H9 (cell line): ENCODE results near the gene TAOK1. TPM values are rescaled to one million over a fixed set of nuclear protein-coding genes. Genes with fewer than 3 reads are reported as not detected.

ENCODE experiments used
- DNase-seq: peaks from one replicate; pipeline ENCODE4 v3.0.0-alpha.2; 2017
- H2AFZ ChIP-seq: one replicate; pipeline ENCODE4 v1.6.1; 2013; ENCODE audit warnings: mild to moderate bottlenecking, low read length, control low read depth, moderate library complexity
- H2AK5ac ChIP-seq: 2 replicates; pipeline ENCODE4 v1.6.1; 2013; ENCODE audit warnings: low read length, control low read depth, mixed read lengths; ENCODE audit not compliant: insufficient read length
- H2BK120ac ChIP-seq: one replicate; pipeline ENCODE4 v1.6.1; 2013; ENCODE audit warnings: low read depth, mild to moderate bottlenecking, low read length, control low read depth, inconsistent platforms; ENCODE audit not compliant: poor library complexity, severe bottlenecking
- H2BK12ac ChIP-seq: 2 replicates; pipeline ENCODE4 v1.6.1; 2013; ENCODE audit warnings: low read length, control low read depth, mixed read lengths, low read depth; ENCODE audit not compliant: insufficient read length
- H2BK15ac ChIP-seq: 2 replicates; pipeline ENCODE4 v1.6.1; 2013; ENCODE audit warnings: low read depth, low read length, control low read depth
- H2BK20ac ChIP-seq: one replicate; pipeline ENCODE4 v1.6.1; 2013; ENCODE audit warnings: low read depth, mild to moderate bottlenecking, low read length, control low read depth, inconsistent platforms; ENCODE audit not compliant: poor library complexity, severe bottlenecking
- H2BK5ac ChIP-seq: 2 replicates; pipeline ENCODE4 v1.6.1; 2013; ENCODE audit warnings: low read length, control low read depth, mixed read lengths; ENCODE audit not compliant: insufficient read length
- H3K14ac ChIP-seq: 2 replicates; pipeline ENCODE4 v1.6.1; 2013; ENCODE audit warnings: low read length, control low read depth; ENCODE audit not compliant: insufficient read depth
- H3K18ac ChIP-seq: 2 replicates; pipeline ENCODE4 v1.6.1; 2013; ENCODE audit warnings: low read depth, mild to moderate bottlenecking, mixed read lengths, low read length, control low read depth; ENCODE audit not compliant: insufficient read length
- H3K23ac ChIP-seq: 2 replicates; pipeline ENCODE4 v1.6.1; 2013; ENCODE audit warnings: low read length, control low read depth, mixed read lengths, low read depth; ENCODE audit not compliant: insufficient read length
- H3K23me2 ChIP-seq: 2 replicates; pipeline ENCODE4 v1.6.1; 2013; ENCODE audit warnings: low read depth, mild to moderate bottlenecking, mixed read lengths, low read length, control low read depth; ENCODE audit not compliant: insufficient read length, poor library complexity, severe bottlenecking
- H3K27ac ChIP-seq: 2 replicates; pipeline ENCODE4 v1.5.1; 2013; ENCODE audit warnings: low read length, control low read depth, mixed read lengths, low read depth; ENCODE audit not compliant: insufficient read length
- H3K27me3 ChIP-seq: 2 replicates; pipeline ENCODE4 v1.6.1; 2013; ENCODE audit warnings: low read length, control low read depth, inconsistent platforms; ENCODE audit not compliant: insufficient read depth
- H3K4ac ChIP-seq: 2 replicates; pipeline ENCODE4 v1.6.1; 2013; ENCODE audit warnings: low read depth, mild to moderate bottlenecking, control low read depth, inconsistent platforms, low read length, moderate library complexity
- H3K4me1 ChIP-seq: 2 replicates; pipeline ENCODE4 v1.6.1; 2013; ENCODE audit warnings: low read length, control low read depth, inconsistent platforms; ENCODE audit not compliant: insufficient read depth
- H3K4me2 ChIP-seq: 2 replicates; pipeline ENCODE4 v1.6.1; 2013; ENCODE audit warnings: low read length, control low read depth, mixed read lengths; ENCODE audit not compliant: insufficient read length, insufficient read depth
- H3K56ac ChIP-seq: 2 replicates; pipeline ENCODE4 v1.6.1; 2013; ENCODE audit warnings: low read depth, mild to moderate bottlenecking, mixed read lengths, low read length, control low read depth; ENCODE audit not compliant: insufficient read length
- H3K79me1 ChIP-seq: 2 replicates; pipeline ENCODE4 v1.6.1; 2013; ENCODE audit warnings: low read depth, mild to moderate bottlenecking, moderate library complexity, low read length, control low read depth, inconsistent platforms; ENCODE audit not compliant: insufficient read depth, poor library complexity, severe bottlenecking
- H3K79me2 ChIP-seq: 2 replicates; pipeline ENCODE4 v1.6.1; 2013; ENCODE audit warnings: low read length, control low read depth, inconsistent platforms; ENCODE audit not compliant: insufficient read depth
- H3K9ac ChIP-seq: 2 replicates; pipeline ENCODE4 v1.6.1; 2013; ENCODE audit warnings: low read length, control low read depth, mixed read lengths; ENCODE audit not compliant: insufficient read length; ENCODE audit errors: extremely low read depth
- H3K9me3 ChIP-seq: one replicate; pipeline ENCODE4 v1.6.1; 2013; ENCODE audit warnings: low read depth, low read length, inconsistent platforms; ENCODE audit not compliant: control insufficient read depth
- H3T11ph ChIP-seq: one replicate; pipeline ENCODE4 v1.6.1; 2013; ENCODE audit warnings: mild to moderate bottlenecking, low read length, control low read depth, inconsistent platforms
- H4K20me1 ChIP-seq: one replicate; pipeline ENCODE4 v1.6.1; 2013; ENCODE audit not compliant: control insufficient read depth, insufficient read length, insufficient read depth
- H4K5ac ChIP-seq: 2 replicates; pipeline ENCODE4 v1.6.1; 2013; ENCODE audit warnings: low read depth, mild to moderate bottlenecking, mixed read lengths, low read length, control low read depth; ENCODE audit not compliant: insufficient read length
- H4K8ac ChIP-seq: replicated peaks from 2 replicates; pipeline ENCODE4 v1.6.1; 2013; ENCODE audit warnings: low read length, control low read depth, mixed read lengths, low read depth; ENCODE audit not compliant: insufficient read length
- H4K91ac ChIP-seq: 2 replicates; pipeline ENCODE4 v1.6.1; 2013; ENCODE audit warnings: low read depth, mild to moderate bottlenecking, moderate library complexity, mixed read lengths, low read length, control low read depth; ENCODE audit not compliant: insufficient read length
- H3K27ac Mint-ChIP-seq, 3 experiments: 2 replicates in 2 of 3; 3 replicates in 1 of 3; pipeline ENCODE4 v1.8.0; 2020 to 2021; ENCODE audit warnings: mixed read lengths in 3 of 3, mild to moderate bottlenecking in 1 of 3, moderate library complexity in 1 of 3
- H3K27me3 Mint-ChIP-seq: 2 replicates; pipeline ENCODE4 v1.8.0; 2021; ENCODE audit warnings: low read depth, mild to moderate bottlenecking, moderate library complexity, mixed read lengths
- H3K36me3 Mint-ChIP-seq, 3 experiments: 2 replicates in 2 of 3; 3 replicates in 1 of 3; pipeline ENCODE4 v1.8.0; 2020 to 2021; ENCODE audit warnings: low read depth in 3 of 3, mixed read lengths in 3 of 3; ENCODE audit not compliant: insufficient read depth in 1 of 3
- H3K4me1 Mint-ChIP-seq, 2 experiments: 2 replicates each; pipeline ENCODE4 v1.8.0; 2020; ENCODE audit warnings: mixed read lengths in 2 of 2
- H3K4me3 Mint-ChIP-seq, 2 experiments: 2 replicates in 1 of 2; 3 replicates in 1 of 2; pipeline ENCODE4 v1.8.0; 2020 to 2021; ENCODE audit warnings: mild to moderate bottlenecking in 2 of 2, mixed read lengths in 2 of 2, moderate library complexity in 1 of 2
- H3K9me3 Mint-ChIP-seq, 2 experiments: 2 replicates in 1 of 2; 3 replicates in 1 of 2; pipeline ENCODE4 v1.8.0; 2020; ENCODE audit warnings: mild to moderate bottlenecking in 2 of 2, mixed read lengths in 2 of 2, moderate library complexity in 1 of 2
- CTCF ChIP-seq: fragments of 200-600 bp; sonication (generic); conservative IDR thresholded peaks from 3 replicates; pipeline ENCODE4 v1.8.0; 2021; ENCODE audit warnings: antibody characterized with exemption, mild to moderate bottlenecking
- WGBS: extraction: QIAGEN DNeasy Blood & Tissue Kit; methylation state at CpG from one replicate; pipeline ENCODE4 v1.1.7; 2013; ENCODE audit warnings: missing lambda C conversion rate, low lambda C conversion rate, mixed read lengths; ENCODE audit not compliant: insufficient read length; ENCODE audit errors: extremely low coverage; 5-methylcytosine and 5-hydroxymethylcytosine counted together
- total RNA-seq: library from RNA; stranded (reverse); gene quantifications from 2 replicates; pipeline ENCODE4 v1.2.1, GENCODE V29; 2021

The TAOK1 gene
- total RNA-seq, 1 experiment from 2014 or later = 93.0 TPM

GRCh38 chr17:29474297-29474696 is 84.1 kb downstream of the TAOK1 start:
- Histone ChIP-seq H2AFZ (no peak overlapping the region), H3K23me2 (no peaks in the 10 kb centered on the region), H4K20me1 (no peaks in the 10 kb centered on the region), H3K9ac (no peak overlapping the region), H3K23ac (no peak overlapping the region), H2BK5ac (no peak overlapping the region), H2BK12ac (no peak overlapping the region), H2BK120ac (no peak overlapping the region), H3K4ac (no peak overlapping the region), H3K27ac (no peak overlapping the region), H3K14ac (no peak overlapping the region), H3K56ac (no peak overlapping the region), H3K18ac (no peak overlapping the region), H3K4me2 (no peak overlapping the region), H2AK5ac (no peak overlapping the region), H4K5ac (no peak overlapping the region), H4K8ac (no peak overlapping the region), H3K27me3 (no peaks in the 10 kb centered on the region), H3K79me2 (no peaks in the 10 kb centered on the region), H2BK15ac (no peak overlapping the region), H3K9me3 (no peaks in the 10 kb centered on the region), H3K4me1 (no peaks in the 10 kb centered on the region), H4K91ac (no peak overlapping the region), H3K79me1 (no peaks in the 10 kb centered on the region), H3T11ph (no peak overlapping the region), H2BK20ac (no peak overlapping the region)
- Mint-ChIP-seq H3K4me1 (no peaks in the 10 kb centered on the region), H3K27me3 (no peaks in the 10 kb centered on the region), H3K27ac (peak overlapping the region in 1 of 3 experiments; percentile 57; a peak in 1 of 7 replicates), H3K9me3 (no peaks in the 10 kb centered on the region), H3K4me3 (no peak overlapping the region), H3K36me3 (peaks cover 14 to 46% (median 36%) of the 10 kb centered on the region in 3 experiments; a peak in 6 of 7 replicates)
- TF ChIP-seq CTCF = no peak
- DNase-seq = no peak
- WGBS = no CpG with 5 or more reads among the region's 1 CpG
